Embryonic facial prominence (tissue), 1 donor: ENCODE data around the gene ATF7.
"Not testable (repeated sequence)": the region's sequence is repeated elsewhere in the genome, so short reads cannot be mapped to it uniquely, and the experiment has no call there.

ENCODE experiments used
- DNase-seq: peaks from one replicate; pipeline ENCODE4 v3.0.0-alpha.2; 2016; ENCODE audit errors: extremely low spot score

The ATF7 gene

DNA sequence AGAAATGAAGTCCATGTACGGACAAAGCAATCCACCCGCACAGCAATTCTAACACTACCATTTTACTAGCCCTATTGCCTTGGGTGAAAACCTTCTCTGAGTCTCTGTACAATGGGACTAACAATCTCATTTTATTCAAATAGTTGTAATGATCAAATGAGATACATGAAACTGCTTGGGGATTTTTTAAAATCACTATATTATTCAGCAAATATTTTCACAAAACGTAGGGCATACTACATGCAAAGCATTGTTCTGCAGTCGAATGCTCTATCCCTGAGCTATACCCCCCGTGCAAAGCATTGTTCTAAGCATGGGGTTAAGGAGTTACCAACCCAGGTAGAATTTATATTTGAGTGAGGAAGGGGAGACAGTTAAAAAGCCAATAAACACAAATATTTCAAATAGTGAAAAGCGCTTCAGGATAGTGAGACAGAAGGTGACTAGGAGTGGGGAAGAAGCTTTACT is 554 bp upstream of the ATF7 start:
- DNase-seq: no peak

DNA sequence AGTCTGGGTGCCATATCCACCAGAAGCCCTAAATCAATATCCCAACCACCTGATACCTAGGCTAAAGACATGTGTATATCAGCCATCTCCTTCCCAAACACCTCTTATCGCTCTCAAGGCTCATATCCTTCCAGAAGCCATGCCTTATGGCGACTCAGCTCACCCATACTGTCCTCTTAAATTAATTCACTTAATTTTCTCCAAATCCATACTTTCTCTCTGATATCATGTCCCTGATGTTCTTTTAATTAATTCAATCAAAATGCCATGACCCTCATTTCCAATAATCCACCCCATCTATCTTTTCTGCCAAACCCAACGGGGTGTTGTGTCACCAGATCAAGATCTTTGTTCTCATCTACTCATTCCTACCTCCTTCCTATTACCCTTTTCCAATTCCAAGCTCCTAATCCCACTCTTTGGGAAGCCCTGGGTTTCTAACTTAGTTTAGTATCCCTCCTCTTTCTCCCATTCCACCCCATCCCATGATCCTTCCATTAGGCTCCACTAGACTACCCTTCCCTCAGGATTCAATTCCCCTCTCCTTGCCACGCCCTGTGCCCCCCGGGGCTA is 723 bp downstream of the ATF7 start:
- DNase-seq: no peak

DNA sequence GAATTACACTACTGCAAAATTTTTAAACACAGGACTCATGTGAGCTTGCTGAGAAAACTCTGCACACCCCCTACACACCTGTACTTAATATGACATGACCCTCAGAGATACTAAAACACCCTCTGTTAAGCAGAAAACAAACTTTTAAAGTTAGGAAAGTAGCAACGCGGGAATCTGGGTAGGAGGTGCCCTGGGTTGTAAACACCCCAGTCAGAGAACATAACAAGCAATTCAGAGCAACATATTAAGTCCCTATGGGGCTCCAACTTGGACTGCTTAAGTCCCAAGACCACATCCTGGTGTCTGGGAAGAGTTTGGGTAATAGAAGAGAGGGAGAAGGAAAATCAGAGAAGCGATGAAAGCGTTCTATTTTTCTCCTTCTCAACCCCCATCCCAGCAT is 1.2 kb downstream of the ATF7 start:
- DNase-seq: no peak

DNA sequence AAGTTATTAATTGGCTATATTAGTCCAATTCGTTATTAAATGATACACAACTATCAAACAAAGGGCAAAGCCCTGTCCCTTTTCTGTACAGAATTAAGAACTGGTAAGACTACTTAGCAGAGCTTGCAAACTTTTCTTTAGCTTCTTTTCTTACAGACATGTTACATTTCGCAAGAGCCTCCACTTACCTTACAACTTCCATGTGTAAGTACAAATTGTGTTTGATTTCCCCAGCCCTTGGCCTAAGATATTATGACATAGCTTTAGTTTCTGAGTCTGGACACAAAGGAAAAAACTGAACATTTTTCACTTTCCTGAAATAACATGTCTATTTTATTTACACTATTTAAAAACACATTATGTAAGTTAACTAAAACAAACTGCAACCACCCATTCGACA is 1.7 kb downstream of the ATF7 start:
- DNase-seq: no peak

DNA sequence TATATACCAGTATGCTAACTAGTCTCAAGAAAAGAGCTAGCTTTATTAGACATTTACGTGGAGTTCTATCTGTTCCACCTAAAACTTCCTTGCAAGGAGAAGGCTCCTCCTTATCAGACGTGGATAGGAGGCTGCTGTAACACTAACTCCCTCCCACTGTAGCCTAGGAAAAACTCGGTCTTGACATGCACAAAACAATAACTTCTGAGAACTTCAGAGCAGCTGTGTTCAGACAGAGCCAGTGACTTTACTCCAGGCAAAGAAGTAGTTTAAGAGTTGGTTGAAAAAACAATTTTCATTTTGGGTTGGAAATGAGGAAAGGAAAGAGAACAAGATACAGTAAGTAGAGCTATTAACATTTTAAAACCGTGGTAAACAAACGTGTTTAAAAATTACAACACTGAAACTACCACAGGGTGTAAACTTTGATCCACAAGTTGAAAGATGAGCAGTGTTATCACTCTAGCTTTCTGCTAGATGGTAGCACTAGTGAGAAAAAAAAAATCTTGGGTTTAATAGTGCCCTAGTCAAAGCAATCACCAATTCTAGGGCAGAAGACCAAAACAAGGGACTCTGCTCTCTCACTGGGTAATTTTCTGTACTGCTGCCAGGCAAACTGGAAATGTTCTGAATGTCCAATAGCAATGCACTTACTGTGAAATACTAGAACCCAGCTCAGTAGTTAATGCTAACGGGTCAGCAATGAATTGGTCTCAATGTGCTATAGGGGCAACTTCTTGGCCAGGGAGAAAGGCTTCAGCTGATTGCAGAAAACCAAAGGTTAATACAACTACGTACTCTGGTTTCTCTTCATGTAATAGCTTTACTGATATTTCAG is 2.4 kb downstream of the ATF7 start:
- DNase-seq: no peak

DNA sequence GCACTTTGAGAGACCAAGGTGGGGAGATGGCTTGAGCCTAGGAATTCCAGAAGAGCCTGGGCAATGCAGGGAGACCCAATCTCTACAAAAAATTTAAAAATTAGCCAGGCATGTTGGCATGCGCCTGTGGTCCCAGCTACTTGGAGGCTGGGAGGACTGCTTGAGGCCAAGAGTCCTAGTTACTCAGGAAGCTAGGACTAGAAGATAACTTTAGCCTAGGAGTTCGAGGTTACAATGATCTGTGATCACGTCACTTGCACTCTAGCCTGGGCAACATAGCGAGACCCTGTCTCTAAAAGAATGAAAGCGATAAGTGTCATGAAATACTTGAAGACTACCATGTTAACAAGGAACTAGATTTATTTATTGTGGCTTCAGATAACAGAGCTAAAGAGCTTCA is 3.5 kb downstream of the ATF7 start:
- DNase-seq: no peak

DNA sequence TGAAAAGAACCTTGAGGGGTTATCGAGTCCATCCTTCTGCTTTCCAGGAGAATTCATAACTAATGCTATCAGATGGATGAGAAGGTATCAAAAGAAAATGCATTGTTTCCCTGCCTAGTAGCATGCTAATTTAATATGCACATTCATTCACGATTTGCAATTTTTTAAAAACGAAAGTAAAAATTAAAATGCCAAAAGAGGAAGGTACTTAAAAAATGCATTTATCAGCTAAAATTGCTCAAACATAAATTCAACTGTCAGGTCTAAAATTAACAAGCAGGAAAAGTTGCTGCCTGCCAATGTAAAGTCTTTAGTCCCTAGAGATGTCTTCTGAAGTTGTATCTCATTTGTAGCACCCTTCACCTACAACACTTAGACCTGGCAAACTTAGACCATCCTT is 7.9 kb downstream of the ATF7 start:
- DNase-seq: no peak

DNA sequence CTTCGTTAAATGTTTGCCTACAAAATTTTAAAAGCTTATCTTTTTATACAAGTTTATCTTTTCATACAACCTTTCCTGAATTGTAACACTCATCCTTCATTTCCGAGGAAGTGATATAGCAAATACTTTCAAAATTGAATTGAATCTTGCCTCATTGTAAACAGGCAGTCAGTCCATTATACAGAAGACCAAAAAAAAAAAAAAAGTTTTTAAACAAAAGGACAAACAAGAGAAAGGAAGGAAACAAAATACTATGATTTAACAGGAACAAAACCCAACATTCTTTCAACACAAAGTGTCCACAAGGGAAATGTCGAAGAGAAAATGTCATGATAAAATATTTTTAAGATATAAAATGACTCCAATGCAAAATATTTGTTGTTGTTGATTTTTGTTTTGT is 8.5 kb downstream of the ATF7 start:
- no peak for DNase-seq

DNA sequence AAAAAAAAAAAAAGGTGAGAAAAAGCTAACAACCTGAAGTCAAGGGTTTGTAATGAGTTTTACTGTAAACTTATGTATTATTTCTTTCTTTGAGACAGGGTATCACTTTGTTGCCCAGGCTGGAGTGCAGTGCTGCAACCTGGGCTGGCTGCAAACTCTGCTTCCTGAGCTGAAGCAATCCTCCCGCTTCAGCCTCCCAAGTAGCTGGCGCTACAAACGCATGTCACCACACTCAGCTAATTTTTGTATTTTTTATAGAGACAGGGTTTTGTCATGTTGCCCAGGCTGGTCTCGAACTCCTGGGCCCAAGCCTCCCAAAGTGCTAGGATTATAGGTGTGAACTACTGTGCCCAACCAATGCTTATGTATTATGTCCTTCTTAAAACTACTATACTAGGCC is 9.2 kb downstream of the ATF7 start:
- DNase-seq: no peak

DNA sequence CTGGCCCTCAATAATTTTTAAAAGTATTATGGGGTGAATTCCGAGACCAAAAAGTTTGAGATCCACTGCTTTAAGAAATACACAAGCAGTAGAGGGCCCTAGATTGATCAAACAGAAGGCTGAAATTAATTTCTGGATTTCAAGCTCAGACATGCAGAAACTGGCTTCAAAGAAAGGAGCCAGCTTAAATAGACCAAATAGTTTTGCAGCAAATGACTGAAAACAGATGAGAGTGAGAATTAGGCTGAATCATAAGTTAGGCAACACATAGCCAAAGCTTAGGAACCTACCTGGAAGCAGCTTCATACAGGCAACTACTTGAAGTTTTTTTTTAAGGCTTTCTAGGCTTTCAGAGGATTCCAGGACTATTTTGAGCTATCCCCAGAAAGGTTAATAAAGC is 12.4 kb downstream of the ATF7 start:
- DNase-seq: no peak

DNA sequence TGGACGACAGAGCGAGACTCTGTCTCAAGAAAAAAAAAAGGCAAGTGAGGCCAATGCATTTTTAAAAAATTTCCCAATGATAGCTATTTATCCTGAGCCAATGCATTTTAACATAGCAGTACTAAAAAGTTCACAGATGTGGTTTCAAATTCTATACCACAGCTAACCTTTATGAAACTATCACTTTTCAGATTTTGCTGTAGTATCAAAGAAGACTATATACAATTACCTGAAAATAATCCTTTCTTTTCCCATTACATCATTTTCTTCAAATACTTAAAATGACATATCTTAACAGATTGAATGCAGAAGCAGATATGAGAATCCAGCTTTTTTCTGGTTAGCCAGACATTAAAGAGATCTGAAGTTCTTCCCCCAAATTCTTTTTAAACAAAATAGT is 13.2 kb downstream of the ATF7 start:
- DNase-seq: no peak

DNA sequence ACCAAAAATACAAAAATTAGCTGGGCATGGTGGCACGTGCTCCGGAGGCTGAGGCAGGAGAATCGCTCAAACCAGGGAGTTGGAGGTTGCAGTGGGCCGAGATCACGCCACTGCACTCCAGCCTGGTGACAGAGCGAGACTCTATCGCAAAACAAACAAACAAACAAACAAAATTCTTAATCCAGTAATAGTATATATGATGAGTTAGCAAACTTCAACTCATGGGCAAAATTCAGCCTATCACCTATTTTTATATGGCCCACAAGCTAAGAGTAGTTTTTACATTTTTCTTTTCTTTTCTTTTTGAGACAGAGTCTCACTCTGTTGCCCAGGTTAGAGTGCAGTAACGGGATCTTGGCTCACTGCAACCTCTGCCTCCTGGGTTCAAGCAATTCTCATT is 14.9 kb downstream of the ATF7 start:
- DNase-seq: no peak

DNA sequence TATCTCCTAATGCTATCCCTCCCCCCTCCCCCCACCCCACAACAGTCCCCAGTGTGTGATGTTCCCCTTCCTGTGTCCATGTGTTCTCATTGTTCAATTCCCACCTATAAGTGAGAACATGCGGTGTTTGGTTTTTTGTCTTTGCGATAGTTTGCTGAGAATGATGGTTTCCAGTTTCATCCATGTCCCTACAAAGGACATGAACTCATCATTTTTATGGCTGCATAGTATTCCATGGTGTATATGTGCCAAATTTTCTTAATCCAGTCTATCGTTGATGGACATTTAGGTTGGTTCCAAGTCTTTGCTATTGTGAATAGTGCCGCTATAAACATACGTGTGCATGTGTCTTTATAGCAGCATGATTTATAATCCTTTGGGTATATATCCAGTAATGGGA is 19.5 kb downstream of the ATF7 start:
- not testable (repeated sequence) for DNase-seq

DNA sequence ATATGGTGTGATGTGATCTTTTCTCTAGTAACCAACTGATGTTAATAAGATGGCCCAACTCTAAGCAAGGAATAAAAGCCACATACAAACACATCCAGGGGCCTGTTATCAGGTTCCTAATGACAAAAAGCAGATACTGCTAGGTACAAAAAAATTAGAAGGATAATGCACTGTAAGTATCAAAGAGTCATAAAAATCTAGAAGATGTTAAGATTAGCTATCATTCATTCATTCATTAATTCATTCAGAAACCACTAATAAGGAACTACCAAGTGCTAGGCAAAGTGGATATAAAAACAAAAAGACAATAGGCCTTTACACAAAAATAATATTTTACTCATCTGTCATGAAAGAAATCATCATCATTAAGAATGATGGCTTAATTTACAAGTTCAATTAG is 21.6 kb downstream of the ATF7 start:
- no peak for DNase-seq

DNA sequence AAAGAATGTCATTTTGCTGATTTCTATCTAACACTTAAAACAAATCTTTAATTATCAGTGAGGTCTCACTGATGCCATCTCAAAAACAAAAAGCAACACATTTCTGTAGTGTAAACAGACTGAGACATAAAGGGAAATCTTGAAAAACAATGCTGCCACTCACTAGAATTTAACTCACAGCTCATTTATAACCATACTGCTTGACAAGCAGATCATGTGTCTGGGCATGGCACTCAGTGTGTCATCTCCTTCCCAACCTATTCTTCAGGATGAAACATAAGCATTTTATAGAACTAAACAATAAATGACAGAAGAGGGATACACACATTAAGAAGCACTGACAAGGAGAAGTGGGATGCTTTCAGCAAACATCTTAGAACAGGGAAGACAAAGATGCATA is 22.4 kb downstream of the ATF7 start:
- DNase-seq: no peak

DNA sequence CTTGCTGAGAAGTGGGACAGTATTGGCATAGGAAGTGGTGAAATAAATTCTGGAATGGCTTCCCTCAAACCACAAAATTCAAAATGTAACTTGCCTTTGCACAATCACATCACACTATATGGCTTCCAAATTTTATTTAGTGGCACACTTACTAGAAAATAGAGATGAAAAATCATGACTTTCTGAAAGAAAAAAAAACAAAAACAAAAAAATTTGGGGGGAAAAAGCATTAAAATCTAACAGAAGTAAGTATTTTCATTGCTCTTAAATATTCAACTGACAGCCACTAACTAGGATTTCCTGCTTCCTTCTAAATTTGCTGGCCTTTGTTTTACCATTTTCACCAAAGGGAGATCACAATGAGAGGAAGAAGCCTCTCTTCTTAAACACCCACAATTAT is 23.0 kb downstream of the ATF7 start:
- DNase-seq: no peak

DNA sequence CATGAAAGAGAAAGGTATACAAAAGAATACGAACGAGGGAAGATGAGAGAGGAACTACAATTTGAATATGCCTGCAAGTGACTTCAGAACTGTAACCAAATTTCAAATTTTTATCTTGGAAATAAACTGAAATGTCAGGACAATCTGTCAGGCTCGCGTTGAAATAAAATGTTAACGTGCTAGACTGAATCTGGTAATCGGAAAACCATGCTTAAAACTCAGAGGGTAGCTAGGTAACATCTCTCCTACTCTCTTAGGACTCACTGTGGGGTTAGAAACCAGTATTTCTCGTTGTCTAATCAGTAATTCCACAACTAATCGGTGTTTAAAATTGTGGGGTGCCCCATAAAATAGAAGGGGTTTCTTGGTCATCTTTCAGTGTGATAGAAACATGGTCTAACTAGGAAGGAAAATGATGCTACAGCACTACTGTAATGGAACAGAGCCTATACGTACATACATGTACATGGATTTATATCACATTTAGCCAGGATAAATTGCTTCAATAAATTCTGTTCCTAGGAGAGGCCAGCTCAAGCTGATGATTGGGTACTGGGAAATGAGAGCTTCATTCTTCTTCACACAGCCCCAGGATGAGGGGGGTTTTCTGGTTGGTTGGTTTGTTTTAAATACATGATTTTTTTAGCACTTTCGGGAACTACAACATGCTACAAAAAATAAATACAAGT is 23.9 kb downstream of the ATF7 start:
- no peak for DNase-seq

DNA sequence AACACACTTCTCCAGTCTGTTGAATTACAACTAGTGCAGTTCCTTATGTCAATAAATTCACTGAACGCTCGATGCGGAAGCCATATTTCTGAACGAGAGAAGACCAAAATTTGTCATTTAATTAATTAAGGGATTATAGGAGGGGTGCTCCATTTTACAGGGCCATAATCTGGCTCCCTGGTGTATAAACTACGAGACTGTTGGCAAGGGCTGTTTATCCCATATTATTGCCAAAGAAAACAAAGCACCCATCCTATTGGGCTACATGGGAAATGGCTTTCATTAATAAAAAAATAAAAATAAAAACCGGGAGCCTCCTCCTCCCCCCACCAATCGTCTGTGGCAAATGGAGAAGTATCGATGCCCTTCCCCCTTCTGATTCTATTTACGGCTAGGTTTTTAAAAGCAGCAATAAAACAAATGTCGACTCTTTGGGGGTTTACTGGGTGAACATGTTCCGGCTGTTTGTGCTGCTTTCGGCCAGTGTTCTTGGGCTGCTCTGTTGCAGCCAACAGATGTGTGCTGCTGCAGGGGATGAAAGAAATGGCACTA is 24.8 kb downstream of the ATF7 start:
- DNase-seq: no peak

DNA sequence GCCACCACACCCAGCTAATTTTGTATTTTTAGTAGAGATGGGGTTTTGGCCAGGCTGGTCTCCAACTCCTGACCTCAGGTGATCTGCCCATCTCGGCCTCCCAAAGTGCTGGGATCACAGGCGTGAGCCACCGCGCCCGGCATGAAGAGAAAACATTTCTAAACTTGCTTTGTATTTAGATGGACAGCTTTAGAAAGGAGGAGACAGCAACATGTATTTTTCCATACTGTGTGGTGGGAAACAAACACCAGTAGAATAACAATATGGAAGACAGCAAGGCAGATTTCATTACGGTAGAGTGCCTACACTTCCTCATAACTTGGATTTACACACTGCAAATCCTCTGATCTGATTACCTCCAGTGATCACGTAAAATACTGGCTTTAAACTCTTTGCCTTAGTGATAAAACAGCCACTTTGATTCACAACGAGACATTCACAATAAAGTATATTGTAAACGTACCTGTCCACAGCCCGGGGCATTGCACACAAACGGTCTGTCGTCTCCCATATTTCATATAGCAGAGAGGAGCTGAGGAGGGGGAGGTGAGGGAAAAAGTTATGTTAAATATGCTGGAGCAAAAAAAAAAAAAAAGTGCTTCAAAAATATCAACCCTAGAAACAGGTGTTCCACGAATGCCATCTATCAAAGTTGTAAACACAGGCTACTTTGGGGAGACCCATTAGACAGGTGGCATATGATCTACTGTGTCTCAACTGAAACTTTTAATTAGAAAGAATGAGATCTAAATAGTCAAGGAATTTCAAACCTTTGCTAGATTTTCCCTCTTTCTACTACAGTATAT is 25.5 kb downstream of the ATF7 start:
- DNase-seq: no peak

DNA sequence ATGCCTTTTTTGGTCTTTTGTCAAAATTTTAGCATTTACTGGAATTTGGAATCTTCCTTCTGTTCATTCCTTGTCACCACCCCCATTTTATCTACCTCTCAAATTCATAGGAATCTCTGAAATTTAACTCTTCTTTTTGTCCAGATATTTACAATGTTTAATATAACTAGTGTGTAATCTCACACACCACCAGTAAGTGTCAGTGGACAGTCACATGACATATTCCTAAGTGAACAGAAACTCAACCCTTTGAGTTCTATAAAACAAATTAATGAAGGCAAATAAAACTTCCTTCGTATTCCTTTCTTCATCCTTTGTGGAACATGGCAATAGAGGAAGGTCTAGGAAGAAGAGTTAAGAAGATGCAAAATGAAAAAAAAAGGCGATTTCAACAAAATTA is 26.6 kb downstream of the ATF7 start:
- DNase-seq: no peak

DNA sequence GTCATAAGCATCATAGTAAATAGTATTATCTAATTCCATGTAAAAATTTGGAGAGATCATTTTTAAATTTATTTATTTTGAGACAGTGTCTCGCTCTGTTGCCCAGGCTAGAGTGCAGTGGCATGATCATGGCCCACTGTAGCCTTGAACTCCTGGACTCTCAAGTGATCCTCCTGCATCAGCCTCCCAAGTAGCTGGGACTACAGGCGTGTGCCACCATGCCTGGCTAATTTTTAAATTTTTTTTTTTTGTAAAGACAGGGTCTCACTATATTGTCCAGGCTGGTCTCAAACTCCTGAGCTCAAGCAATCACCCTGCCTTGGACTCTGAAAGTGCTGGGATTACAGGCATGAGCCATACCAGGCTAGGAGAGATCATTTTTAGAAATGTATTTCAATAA is 27.2 kb downstream of the ATF7 start:
- DNase-seq: not testable (repeated sequence)

DNA sequence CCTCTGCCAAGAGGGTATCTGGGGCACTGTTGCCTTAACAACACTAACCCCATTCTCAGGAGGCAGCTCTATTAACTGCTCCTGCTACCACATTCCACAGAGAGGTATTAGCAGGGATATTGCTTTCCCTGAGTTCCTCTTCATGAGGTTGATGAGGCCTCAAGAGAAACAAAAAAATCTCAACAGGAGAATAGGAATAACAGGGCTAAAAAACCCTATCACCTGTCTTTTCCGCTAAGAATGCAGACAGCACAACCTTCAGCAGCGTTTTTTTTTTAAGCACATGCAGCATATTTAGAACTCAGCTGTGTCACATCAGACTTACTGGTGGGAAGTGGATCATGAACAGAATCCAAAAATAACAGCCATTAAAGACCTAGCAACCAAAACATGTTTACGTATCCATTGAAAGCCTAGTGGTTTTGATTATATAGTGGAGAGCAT is 29.2 kb downstream of the ATF7 start:
- no peak for DNase-seq
